Endothelial cell of umbilical vein (primary cell): ENCODE results near the gene SLC5A6. TPM values are rescaled to one million over a fixed set of nuclear protein-coding genes. Genes with fewer than 3 reads are reported as not detected.

ENCODE experiments used
- BruUV-seq: library from RNA; stranded (reverse); fragments of 400-500 nt; replicated peaks from 2 replicates; lab custom pipeline; 2021; lab: Mats Ljungman, UMichigan
- CTCF ChIA-PET: fragments of 300-600, 350-600 bp; sonication (Branson Sonifier 250); formaldehyde crosslinking; loops from one replicate; lab custom pipeline; 2021; ENCODE audit warnings: antibody characterized with exemption, inconsistent platforms; lab: Charles Lee
- POLR2A ChIA-PET: fragments of 300-600, 350-600 bp; sonication (Branson Sonifier 250); formaldehyde crosslinking; loops from one replicate; lab custom pipeline; 2021; ENCODE audit warnings: antibody characterized with exemption, inconsistent platforms; lab: Charles Lee
- DNase-seq: peaks from one replicate; pipeline ENCODE4 v3.0.0-alpha.2; 2011; ENCODE audit warnings: low read depth, low spot score
- FAIRE-seq: peaks from 2 replicates; lab custom pipeline; 2011; peaks lifted over from hg19 to GRCh38; lab: Jason Lieb, UNC
- H2AFZ ChIP-seq: 2 replicates; pipeline ENCODE4 v1.6.0; 2012; ENCODE audit warnings: low read depth, low read length, control low read depth, inconsistent platforms
- H3K27ac ChIP-seq: 2 replicates; pipeline ENCODE4 v1.5.1; 2011; ENCODE audit warnings: low read depth, mild to moderate bottlenecking, control low read depth, low read length, moderate library complexity; ENCODE audit not compliant: insufficient read depth
- H3K27me3 ChIP-seq, 2 experiments: 2 replicates each; pipeline versions ENCODE4 v1.6.0 to v1.6.1; 2011; ENCODE audit warnings: low read length in 2 of 2, mixed read lengths in 1 of 2; ENCODE audit not compliant: control insufficient read depth in 2 of 2, insufficient read depth in 2 of 2
- H3K36me3 ChIP-seq, 2 experiments: 2 replicates in 1 of 2; 3 replicates in 1 of 2; pipeline ENCODE4 v1.5.1; 2011; ENCODE audit warnings: low read length in 2 of 2, mild to moderate bottlenecking in 1 of 2, moderate library complexity in 1 of 2; ENCODE audit not compliant: control insufficient read depth in 2 of 2, insufficient read depth in 2 of 2; ENCODE audit errors: extremely low read depth in 1 of 2
- H3K4me1 ChIP-seq: 3 replicates; pipeline ENCODE4 v1.5.1; 2011; ENCODE audit warnings: mild to moderate bottlenecking, low read length; ENCODE audit not compliant: control insufficient read depth, insufficient read depth; ENCODE audit errors: extremely low read depth
- H3K4me2 ChIP-seq: 2 replicates; pipeline ENCODE4 v1.6.1; 2011; ENCODE audit warnings: low read length, control low read depth, mixed read lengths; ENCODE audit not compliant: insufficient read depth
- H3K4me3 ChIP-seq, 3 experiments: fragments of 200-600 bp in 1 of 3; sonication (generic), shearing (Covaris generic) in 1 of 3; replicated peaks in 1 of 3; 2 replicates each; pipeline ENCODE4 v1.5.1; 2011 to 2016; ENCODE audit warnings: control low read depth in 3 of 3, low read length in 3 of 3, mild to moderate bottlenecking in 2 of 3, inconsistent platforms in 1 of 3, low read depth in 1 of 3, moderate library complexity in 1 of 3; ENCODE audit not compliant: insufficient read depth in 1 of 3
- H3K79me2 ChIP-seq: 2 replicates; pipeline ENCODE4 v1.6.0; 2012; ENCODE audit warnings: low read length, inconsistent platforms; ENCODE audit not compliant: control insufficient read depth, insufficient read depth
- H3K9ac ChIP-seq: replicated peaks from 2 replicates; pipeline ENCODE3; 2011; ENCODE audit warnings: low read length, control low read depth; ENCODE audit not compliant: insufficient read depth; ENCODE audit errors: extremely low read depth
- H3K9me1 ChIP-seq: replicated peaks from 3 replicates; pipeline ENCODE4 v1.6.0; 2011; ENCODE audit warnings: mild to moderate bottlenecking, low read length; ENCODE audit not compliant: control insufficient read depth, insufficient read depth; ENCODE audit errors: extremely low read depth
- H3K9me3 ChIP-seq: replicated peaks from 2 replicates; pipeline ENCODE4 v1.5.1; 2012; ENCODE audit warnings: low read length, inconsistent platforms; ENCODE audit not compliant: control insufficient read depth, insufficient read depth
- H4K20me1 ChIP-seq: replicated peaks from 2 replicates; pipeline ENCODE3; 2011; ENCODE audit warnings: mild to moderate bottlenecking, low read length; ENCODE audit not compliant: control insufficient read depth, insufficient read depth; ENCODE audit errors: extremely low read depth
- CTCF ChIP-seq, 2 donors: IDR thresholded peaks; 1 replicate in 1 of 2; 2 replicates in 1 of 2; pipeline ENCODE4 v1.5.1; 2011; ENCODE audit warnings: low read length in 2 of 2, mild to moderate bottlenecking in 2 of 2, moderate library complexity in 2 of 2, control low read depth in 1 of 2, inconsistent platforms in 1 of 2, low read depth in 1 of 2; ENCODE audit not compliant: insufficient read depth in 1 of 2; ENCODE audit errors: extremely low read depth in 1 of 2
- EZH2 ChIP-seq: IDR thresholded peaks from 2 replicates; pipeline ENCODE4 v1.6.1; 2012; ENCODE audit warnings: borderline replicate concordance, low read depth, mild to moderate bottlenecking, moderate library complexity, low read length, inconsistent platforms; ENCODE audit not compliant: severe bottlenecking
- GATA2 ChIP-seq: IDR thresholded peaks from 2 replicates; pipeline ENCODE4 v1.7.0; 2011; ENCODE audit warnings: low read depth, mild to moderate bottlenecking, moderate library complexity, mixed read lengths, low read length; ENCODE audit not compliant: insufficient read length, insufficient read depth
- JUN ChIP-seq: IDR thresholded peaks from 2 replicates; pipeline ENCODE4 v1.6.1; 2011; ENCODE audit warnings: borderline replicate concordance, low read depth; ENCODE audit not compliant: insufficient read length, insufficient read depth
- MYC ChIP-seq: IDR thresholded peaks from one replicate; pipeline ENCODE4 v1.6.1; 2011; ENCODE audit warnings: mild to moderate bottlenecking, low read depth, low read length
- POLR2A ChIP-seq: IDR thresholded peaks from 2 replicates; pipeline ENCODE4 v1.6.1; 2012; ENCODE audit warnings: low read depth, mild to moderate bottlenecking, control low read depth, low read length
- POLR2AphosphoS5 ChIP-seq: IDR thresholded peaks from 2 replicates; pipeline ENCODE4 v1.6.1; 2012; ENCODE audit warnings: low read depth, mild to moderate bottlenecking, control low read depth, low read length, moderate library complexity; ENCODE audit not compliant: insufficient read depth
- dilution Hi-C: fragments of 300-500 bp; cut with MboI; formaldehyde crosslinking; loops from one replicate; pipeline ENCODE4 v1.15.0; 2019; ENCODE audit warnings: low sequenced_read_pairs; ENCODE audit not compliant: extremely low pct_ligation_motif_present
- intact Hi-C: fragments of 100-400 bp; cut with micrococcal nuclease; formaldehyde crosslinking; loops from one replicate; pipeline ENCODE4 v1.10.0; 2022
- polyA plus RNA-seq, 4 experiments: library from polyadenylated mRNA; depleted of rRNA in 3 of 4; stranded (reverse) in 3 of 4; unstranded in 1 of 4; fragments of >200 nt; gene quantifications; 2 replicates each; pipeline versions ENCODE4 v1.2.1 to v1.2.3, GENCODE V29; 2011 to 2012; ENCODE audit warnings: missing spikeins in 1 of 4
- total RNA-seq: library from RNA; stranded (reverse); gene quantifications from 2 replicates; pipeline ENCODE4 v1.2.3, GENCODE V29; 2021

Gene SLC5A6
- total and polyA plus RNA-seq, 2 donors (not counting 3 experiments of a cell fraction or from before 2014, with no cell fraction given), result 52.0 to 92.5 TPM

- H3K4me3 ChIP-seq, result no peak overlapping the region
- H3K9me3 ChIP-seq, result no peaks in the 10 kb centered on the region
- H3K4me2 ChIP-seq, result no peak overlapping the region
- no peaks in the 10 kb centered on the region for H3K9me1 ChIP-seq
- H3K27me3 ChIP-seq, result peaks cover 24 to 34% of the 10 kb centered on the region in 2 experiments
- FAIRE-seq (no peak), DNase-seq (no peak)
- no peaks in the 10 kb centered on the region for H4K20me1 ChIP-seq
- intact Hi-C loops, result loop anchor here (5.0 kb wide), 1 partner anchor 73 kb away; no protein-coding TSS in a partner anchor
- no TSS peak for BruUV-seq
- no peaks in the 10 kb centered on the region for H3K4me1 ChIP-seq
- H2AFZ ChIP-seq, result no peak overlapping the region
- no peak overlapping the region for H3K27ac ChIP-seq
- dilution Hi-C loops, result no loop called here
- TF ChIP-seq GATA2, result no peak
- no peak for TF ChIP-seq CTCF (IDR thresholded peaks at IDR 0.05; ENCODE audit: extremely low read depth in 1 of 2, insufficient read depth in 1 of 2, low read depth in 1 of 2, low read length in 2 of 2)
- no peak for TF ChIP-seq JUN
- no peak for TF ChIP-seq POLR2A
- no peak for TF ChIP-seq EZH2
- no peak for TF ChIP-seq MYC
- TF ChIP-seq POLR2AphosphoS5, result no peak
- ChIA-PET CTCF (interaction anchor here (1.0 to 3.7 kb wide), 16 partner anchors 11 to 132 kb away, joined by 3 to 38 read pairs (median 8); partner anchors contain the start of genes PREB and SLC30A3), POLR2A (no interaction called here)
- H3K79me2 ChIP-seq, result no peaks in the 10 kb centered on the region
- H3K36me3 ChIP-seq, result no peaks in the 10 kb centered on the region
- no peak overlapping the region for H3K9ac ChIP-seq
Measured at GRCh38 chr2:27170581-27171337, 41.3 kb downstream of the SLC5A6 start.
